Measurements from ENCODE around the gene MAP4K4.
"Not testable (repeated sequence)": the region's sequence is repeated elsewhere in the genome, so short reads cannot be mapped to it uniquely, and the experiment has no call there.

The MAP4K4 gene

GRCh38 chr2:101743288-101743687, 45.8 kb downstream of the MAP4K4 start:
- DNase-seq (ENCODE audit: low read depth): no peak

- no peak for DNase-seq (ENCODE audit: low read depth)
Measured at GRCh38 chr2:101744832-101745231, 47.3 kb downstream of the MAP4K4 start.

- peak; percentile 89 for DNase-seq (ENCODE audit: low read depth)
Measured at GRCh38 chr2:101745711-101746694, 48.5 kb downstream of the MAP4K4 start.

- DNase-seq (ENCODE audit: low read depth): no peak
Measured at GRCh38 chr2:101748000-101748399, 50.5 kb downstream of the MAP4K4 start.

- DNase-seq (ENCODE audit: low read depth): not testable (repeated sequence)
Measured at GRCh38 chr2:101748462-101748861, 51.0 kb downstream of the MAP4K4 start.

- DNase-seq (ENCODE audit: low read depth): no peak
Measured at GRCh38 chr2:101750688-101751087, 53.2 kb downstream of the MAP4K4 start.

GRCh38 chr2:101751276-101751815, 53.8 kb downstream of the MAP4K4 start:
- no peak for DNase-seq (ENCODE audit: low read depth)

GRCh38 chr2:101751875-101752619, 54.5 kb downstream of the MAP4K4 start:
- peak; percentile 49 for DNase-seq (ENCODE audit: low read depth)

- no peak for DNase-seq (ENCODE audit: low read depth)
Measured at GRCh38 chr2:101752716-101753616, 55.5 kb downstream of the MAP4K4 start.

GRCh38 chr2:101753720-101754490, 56.4 kb downstream of the MAP4K4 start:
- no peak for DNase-seq (ENCODE audit: low read depth)

GRCh38 chr2:101754618-101755017, 57.1 kb downstream of the MAP4K4 start:
- peak; percentile 67 for DNase-seq (ENCODE audit: low read depth)

GRCh38 chr2:101756266-101756665, 58.8 kb downstream of the MAP4K4 start:
- no peak for DNase-seq (ENCODE audit: low read depth)

GRCh38 chr2:101758001-101758400, 60.5 kb downstream of the MAP4K4 start:
- DNase-seq (ENCODE audit: low read depth): peak; percentile 37

GRCh38 chr2:101759162-101759561, 61.7 kb downstream of the MAP4K4 start:
- DNase-seq (ENCODE audit: low read depth): peak; percentile 96

GRCh38 chr2:101762451-101763171, 65.1 kb downstream of the MAP4K4 start:
- no peak for DNase-seq (ENCODE audit: low read depth)

- DNase-seq (ENCODE audit: low read depth): no peak
Measured at GRCh38 chr2:101763496-101764333, 66.2 kb downstream of the MAP4K4 start.

GRCh38 chr2:101766337-101766736, 68.8 kb downstream of the MAP4K4 start:
- peak; percentile 27 for DNase-seq (ENCODE audit: low read depth)

GRCh38 chr2:101766871-101767739, 69.6 kb downstream of the MAP4K4 start:
- DNase-seq (ENCODE audit: low read depth): peak; percentile 93
